Thyroid gland (tissue), 4 donors: ENCODE measurements around the gene LRRC7.

ENCODE experiments used
- CTCF ChIP-seq, 6 experiments: fragments of 200-600 bp in 3 of 6; fragments of 450-650 bp in 3 of 6; sonication (generic) in 3 of 6; IDR thresholded peaks; one replicate each; pipeline ENCODE4 v1.5.1; 2016 to 2019; ENCODE audit warnings: antibody characterized with exemption in 6 of 6, mild to moderate bottlenecking in 2 of 6, inconsistent platforms in 1 of 6, moderate library complexity in 1 of 6
- POLR2A ChIP-seq, 2 donors: fragments of 450-650 bp; IDR thresholded peaks; one replicate each; pipeline ENCODE4 v1.6.1; 2017; ENCODE audit warnings: antibody characterized with exemption in 2 of 2, mild to moderate bottlenecking in 2 of 2, moderate library complexity in 1 of 2

GRCh38 chr1:69739251-69739605 lies 171.5 kb downstream of the LRRC7 start:
- TF ChIP-seq CTCF (IDR thresholded peaks at IDR 0.05) (no peak), POLR2A (IDR thresholded peaks at IDR 0.05) (no peak)
